GM19023 (cell line): ENCODE data around the gene CRY1.
"Not testable (repeated sequence)": the region's sequence is repeated elsewhere in the genome, so short reads cannot be mapped to it uniquely, and the experiment has no call there.

Experiments used
- ATAC-seq: cut with Tn5 transposase; IDR thresholded peaks from one replicate; pipeline ENCODE4 v1.9.1; 2021; ENCODE audit warnings: mild to moderate bottlenecking, moderate library complexity; ENCODE audit not compliant: unreplicated experiment

Gene CRY1

GRCh38 chr12:107012736-107013425 lies 80.5 kb downstream of the CRY1 start:
- no peak for ATAC-seq

GRCh38 chr12:107011519-107011918 lies 81.8 kb downstream of the CRY1 start:
- ATAC-seq = no peak

DNA sequence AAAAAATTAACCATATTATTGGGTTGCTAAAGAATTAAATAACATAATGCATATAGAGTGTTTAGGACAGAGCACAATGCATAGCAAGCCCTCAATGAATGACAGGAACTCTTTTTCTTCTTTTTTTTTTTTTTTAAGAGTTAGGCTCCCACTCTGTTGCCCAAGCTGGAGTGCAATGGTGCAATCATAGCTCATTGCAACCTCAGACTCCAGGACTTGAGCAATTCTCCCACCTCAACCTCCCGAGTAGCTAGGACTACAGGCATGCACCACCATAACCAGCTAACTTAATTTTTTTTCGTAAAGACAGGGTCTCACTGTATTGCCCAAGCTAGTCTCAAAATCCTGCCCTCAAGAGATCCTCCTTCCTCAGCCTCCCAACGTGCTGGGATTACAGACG lies 85.9 kb downstream of the CRY1 start:
- ATAC-seq = no peak

DNA sequence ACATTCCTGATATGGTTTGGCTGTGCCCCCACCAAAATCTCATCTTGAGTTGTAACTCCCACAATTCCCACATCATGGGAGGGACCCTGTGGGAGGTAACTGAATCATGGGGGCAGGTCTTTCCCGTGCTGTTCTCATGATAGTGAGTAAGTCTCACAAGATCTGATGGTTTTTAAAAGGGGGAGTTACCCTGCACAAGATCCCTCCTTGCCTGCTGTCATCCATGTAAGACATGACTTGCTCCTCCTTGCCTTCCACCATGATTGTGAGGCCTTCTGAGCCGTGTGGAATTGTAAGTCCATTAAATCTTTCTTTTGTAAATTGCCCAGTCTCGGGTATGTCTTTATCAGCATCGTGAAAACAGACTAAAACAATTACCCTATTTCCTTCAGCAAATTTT lies 90.7 kb downstream of the CRY1 start:
- not testable (repeated sequence) for ATAC-seq

DNA sequence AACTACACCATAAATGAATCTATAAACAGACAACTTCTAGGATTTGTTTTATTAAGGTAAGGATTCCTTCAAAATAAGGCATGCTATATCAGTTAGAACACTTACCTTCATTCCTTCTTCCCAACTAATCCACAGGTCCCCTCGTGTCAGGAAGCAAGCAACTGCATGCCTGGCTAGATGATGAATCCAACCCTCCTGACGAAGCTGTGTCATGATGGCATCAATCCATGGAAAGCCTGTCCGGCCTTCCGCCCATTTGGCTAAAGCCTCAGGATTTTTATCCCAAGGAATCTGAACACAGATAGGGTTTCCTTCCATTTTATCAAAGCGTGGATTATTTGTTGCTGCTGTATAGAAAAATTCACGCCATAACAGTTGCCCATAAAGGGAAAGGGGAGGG lies 93.9 kb downstream of the CRY1 start:
- ATAC-seq = no peak

DNA sequence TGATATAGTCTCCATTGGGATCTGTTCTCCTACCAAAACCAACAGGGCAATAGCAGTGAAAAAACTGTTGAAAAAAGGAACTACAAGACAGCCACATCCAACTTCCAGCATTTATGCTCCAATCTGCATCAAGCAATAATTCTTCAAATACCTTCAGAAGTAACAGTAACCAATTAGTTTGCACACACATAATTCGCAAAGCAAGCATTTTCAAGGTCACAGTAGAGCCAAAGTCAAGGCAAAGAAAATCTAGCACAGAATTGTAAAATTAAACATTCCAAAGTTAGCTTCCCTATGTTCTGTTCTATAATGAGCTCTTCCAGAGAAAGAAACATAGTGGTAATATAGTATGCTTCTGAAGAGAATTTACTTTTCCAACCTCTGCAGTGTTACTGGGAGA lies 95.4 kb downstream of the CRY1 start:
- no peak for ATAC-seq

DNA sequence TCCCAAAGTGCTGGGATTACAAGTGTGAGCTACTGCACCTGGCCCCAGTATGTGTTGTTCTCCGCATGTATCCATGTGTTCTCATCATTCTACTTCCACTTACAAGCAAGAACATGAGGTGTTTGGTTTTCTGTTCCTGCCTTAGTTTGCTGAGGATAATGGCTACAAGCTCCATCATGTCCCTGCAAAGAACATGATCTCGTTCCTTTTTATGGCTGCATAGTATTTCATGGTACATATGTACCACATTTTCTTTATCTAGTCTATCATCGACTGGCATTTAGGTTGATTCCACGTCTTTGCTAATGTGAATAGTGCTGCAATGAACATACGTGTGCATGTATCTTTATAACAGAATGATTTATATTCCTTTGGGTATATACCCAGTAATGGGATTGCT lies 97.2 kb downstream of the CRY1 start:
- not testable (repeated sequence) for ATAC-seq

GRCh38 chr12:106994579-106995220 lies 98.6 kb downstream of the CRY1 start:
- no peak for ATAC-seq

GRCh38 chr12:106987846-106988245 lies 105.5 kb downstream of the CRY1 start:
- ATAC-seq = no peak

GRCh38 chr12:106986625-106987389 lies 106.5 kb downstream of the CRY1 start, which contains the start of gene MTERF2:
TSS of gene MTERF2 (minus strand) at chr12:106987146. CDS start at chr12:106978714, 8,432 bp downstream.
- peak; percentile 99 for ATAC-seq

DNA sequence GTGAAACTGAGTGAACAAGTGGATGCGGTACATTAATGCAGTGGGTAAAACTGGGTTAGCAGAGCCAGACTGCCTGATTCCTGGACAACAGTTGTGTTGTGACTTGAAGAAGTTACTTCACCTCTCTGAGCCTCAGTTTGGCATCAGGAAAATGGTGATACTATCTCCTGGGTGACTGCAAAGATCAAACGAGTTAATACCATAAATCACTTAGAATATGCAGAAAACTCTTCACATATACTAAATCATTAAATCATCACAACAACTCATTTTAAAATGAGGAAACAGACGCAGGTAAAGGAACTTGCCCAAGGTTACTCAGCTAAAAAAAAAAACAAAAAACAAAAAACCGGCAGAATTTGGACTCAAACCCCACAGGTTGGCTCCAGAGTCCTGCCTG lies 107.2 kb downstream of the CRY1 start:
- ATAC-seq = no peak

DNA sequence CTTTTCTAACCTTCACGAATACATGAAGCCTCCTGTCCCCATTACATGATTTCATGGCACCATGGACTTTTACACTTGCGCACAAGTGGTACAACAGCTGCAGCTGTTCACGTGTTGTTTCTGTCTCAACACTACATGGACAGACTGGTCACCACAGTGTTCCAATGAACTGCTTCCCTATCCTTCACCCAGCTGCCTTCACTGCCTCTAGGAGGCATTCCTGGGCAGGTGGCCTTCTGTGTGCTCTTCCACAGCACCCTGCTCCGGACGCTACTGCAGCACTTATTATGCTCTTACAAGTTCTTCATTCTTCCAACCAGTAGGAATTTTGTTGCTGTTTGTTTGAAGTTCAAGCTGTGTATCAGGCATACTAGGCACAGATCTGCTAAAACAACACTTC lies 107.9 kb downstream of the CRY1 start:
- no peak for ATAC-seq

- no peak for ATAC-seq
These were observed 108.7 kb downstream of the CRY1 start for GRCh38 chr12:106984588-106985137.

GRCh38 chr12:106982229-106982628 lies 111.1 kb downstream of the CRY1 start:
- no peak for ATAC-seq

DNA sequence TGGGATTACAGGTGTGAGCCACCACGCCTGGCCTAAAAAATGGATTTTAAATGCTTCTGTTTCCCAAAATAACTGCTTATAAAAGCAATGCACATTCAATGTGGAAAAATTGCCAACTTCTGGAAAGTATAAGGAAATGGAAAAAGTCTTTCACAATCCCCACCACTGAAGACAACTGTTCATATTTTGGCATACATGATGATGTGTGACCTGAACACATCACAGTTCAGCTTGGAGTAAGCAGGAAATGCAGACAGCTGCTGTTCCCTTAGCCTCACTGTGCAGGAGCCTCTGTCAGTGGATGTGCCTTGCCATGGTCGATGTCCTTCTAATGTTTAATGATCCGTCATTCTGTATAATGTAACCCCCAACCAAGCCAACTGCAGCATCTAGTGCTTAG lies 111.6 kb downstream of the CRY1 start:
- ATAC-seq = no peak

- no peak for ATAC-seq
These were observed 112.4 kb downstream of the CRY1 start for GRCh38 chr12:106980944-106981343.

- ATAC-seq = no peak
These were observed 115.1 kb downstream of the CRY1 start for GRCh38 chr12:106978035-106978800.

DNA sequence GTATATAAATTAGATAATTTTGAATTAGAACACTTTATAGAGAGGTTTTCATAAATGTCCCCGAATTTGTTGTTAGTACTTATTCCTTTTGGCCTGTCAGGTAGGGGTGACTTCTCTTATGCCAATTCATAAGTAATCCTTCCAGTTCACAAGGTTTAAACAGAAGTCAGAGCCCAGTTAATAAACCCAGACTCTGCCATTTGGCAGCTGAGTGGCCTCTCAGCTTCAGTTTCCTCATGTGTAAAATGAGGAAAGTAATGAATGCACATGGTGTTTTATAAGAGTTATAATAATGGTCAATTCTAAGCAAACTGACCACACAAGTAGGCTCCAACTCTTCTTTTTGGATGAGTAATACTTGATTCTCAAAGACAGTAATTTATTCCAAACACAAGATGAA lies 116.7 kb downstream of the CRY1 start:
- no peak for ATAC-seq

- no peak for ATAC-seq
These were observed 117.2 kb downstream of the CRY1 start for GRCh38 chr12:106975993-106976658.

GRCh38 chr12:106975098-106975497 lies 118.3 kb downstream of the CRY1 start:
- ATAC-seq = no peak
